Cardiac muscle cell (in vitro differentiated cells and primary cell): ENCODE results near the gene CNNM1. TPM values are rescaled to one million over a fixed set of nuclear protein-coding genes. Genes with fewer than 3 reads are reported as not detected.

Experiments
- DNase-seq, 2 donors: peaks; one replicate each; pipeline versions ENCODE4 v3.0.0 to v3.0.0-alpha.2; 2010 to 2017; ENCODE audit warnings: low read depth in 1 of 2, low spot score in 1 of 2
- H3K27ac ChIP-seq: fragments of 200-600 bp; sonication (generic); 2 replicates; pipeline ENCODE4 v1.5.1; 2016
- H3K27me3 ChIP-seq: fragments of 200-600 bp; sonication (generic); 2 replicates; pipeline ENCODE4 v1.6.0; 2016; ENCODE audit warnings: control low read depth
- H3K36me3 ChIP-seq: fragments of 200-600 bp; sonication (generic); 2 replicates; pipeline ENCODE4 v1.5.1; 2016; ENCODE audit warnings: control low read depth
- H3K4me1 ChIP-seq: fragments of 200-600 bp; sonication (generic); 2 replicates; pipeline ENCODE4 v1.8.1; 2017; ENCODE audit warnings: low read depth, mild to moderate bottlenecking, mixed run types
- H3K4me3 ChIP-seq: fragments of 200-600 bp; sonication (generic); 2 replicates; pipeline ENCODE4 v1.5.1; 2016; ENCODE audit warnings: mild to moderate bottlenecking
- H3K9me3 ChIP-seq: fragments of 200-600 bp; sonication (generic); 2 replicates; pipeline ENCODE4 v1.5.1; 2017; ENCODE audit warnings: low read depth, mild to moderate bottlenecking, control low read depth
- polyA plus RNA-seq: library from polyadenylated mRNA; unstranded; fragments of >200 nt; fragmentation: Nextera tagmentation; extraction: Ambion mirVana; gene quantifications from 2 replicates; pipeline ENCODE4 v1.2.1, GENCODE V29; 2016
- total RNA-seq: library from RNA; depleted of rRNA; stranded (reverse); fragments of >200 nt; gene quantifications from 2 replicates; pipeline ENCODE4 v1.2.3, GENCODE V29; 2016
- TF ChIP-seq, protein P1 (sequence below): IDR thresholded peaks from 2 replicates; pipeline ENCODE4 v1.5.1; 2012; ENCODE audit warnings: low read depth, mild to moderate bottlenecking, low read length

CNNM1 gene
- total and polyA plus RNA-seq, 2 experiments from 2014 or later: 1.7 to 2.8 TPM

DNA sequence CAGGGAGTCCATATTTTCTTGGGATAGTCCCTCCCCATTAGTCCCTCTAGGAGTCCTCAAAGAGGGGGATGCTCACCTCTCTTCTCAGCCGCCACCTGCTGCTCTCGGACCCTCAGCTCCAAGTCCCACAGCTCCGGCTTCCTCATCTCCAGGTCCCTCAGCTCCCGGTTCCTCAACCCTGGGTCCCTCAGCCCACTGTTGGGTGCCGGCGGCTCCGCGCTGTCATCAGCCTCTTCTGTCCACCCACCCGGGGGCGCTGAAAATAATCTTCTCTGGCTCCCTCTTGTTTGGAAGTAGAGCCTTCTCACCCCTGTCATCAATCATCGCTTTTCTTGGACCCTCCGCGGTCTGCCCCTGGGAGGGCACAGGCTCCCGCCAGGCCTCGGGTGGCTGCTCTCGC lies 13.3 kb upstream of the CNNM1 start:
- H3K27ac ChIP-seq: no peak overlapping the region
- DNase-seq: no peak

DNA sequence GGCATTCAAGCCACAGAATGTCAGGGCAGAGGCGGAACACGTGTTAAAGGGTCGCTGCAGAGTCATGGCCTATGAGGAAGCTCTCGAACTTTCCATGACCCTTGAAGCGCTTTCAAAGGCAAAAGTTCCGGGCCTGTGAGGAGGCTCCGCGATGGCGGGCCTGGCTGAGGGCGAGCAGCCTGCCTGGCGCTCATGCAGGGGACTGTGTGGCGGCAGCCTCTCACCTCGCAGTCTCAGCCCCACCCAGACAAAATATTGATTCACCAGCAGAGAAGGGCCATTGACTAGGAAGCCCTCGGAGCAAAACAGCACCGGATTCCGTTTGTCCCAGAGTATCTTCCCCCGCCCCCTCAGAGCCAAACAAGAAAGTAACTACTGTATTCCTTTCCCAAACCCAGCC lies 12.8 kb upstream of the CNNM1 start:
- no peak overlapping the region for H3K27ac ChIP-seq
- TF ChIP-seq, protein P1, sequence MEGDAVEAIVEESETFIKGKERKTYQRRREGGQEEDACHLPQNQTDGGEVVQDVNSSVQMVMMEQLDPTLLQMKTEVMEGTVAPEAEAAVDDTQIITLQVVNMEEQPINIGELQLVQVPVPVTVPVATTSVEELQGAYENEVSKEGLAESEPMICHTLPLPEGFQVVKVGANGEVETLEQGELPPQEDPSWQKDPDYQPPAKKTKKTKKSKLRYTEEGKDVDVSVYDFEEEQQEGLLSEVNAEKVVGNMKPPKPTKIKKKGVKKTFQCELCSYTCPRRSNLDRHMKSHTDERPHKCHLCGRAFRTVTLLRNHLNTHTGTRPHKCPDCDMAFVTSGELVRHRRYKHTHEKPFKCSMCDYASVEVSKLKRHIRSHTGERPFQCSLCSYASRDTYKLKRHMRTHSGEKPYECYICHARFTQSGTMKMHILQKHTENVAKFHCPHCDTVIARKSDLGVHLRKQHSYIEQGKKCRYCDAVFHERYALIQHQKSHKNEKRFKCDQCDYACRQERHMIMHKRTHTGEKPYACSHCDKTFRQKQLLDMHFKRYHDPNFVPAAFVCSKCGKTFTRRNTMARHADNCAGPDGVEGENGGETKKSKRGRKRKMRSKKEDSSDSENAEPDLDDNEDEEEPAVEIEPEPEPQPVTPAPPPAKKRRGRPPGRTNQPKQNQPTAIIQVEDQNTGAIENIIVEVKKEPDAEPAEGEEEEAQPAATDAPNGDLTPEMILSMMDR: no peak
- H3K9me3 ChIP-seq: no peaks in the 10 kb centered on the region
- H3K4me1 ChIP-seq: no peaks in the 10 kb centered on the region
- H3K27me3 ChIP-seq: no peaks in the 10 kb centered on the region
- H3K36me3 ChIP-seq: no peaks in the 10 kb centered on the region
- no peak for DNase-seq
- H3K4me3 ChIP-seq: no peak overlapping the region

More for the DNA sequence above, 13.3 kb upstream of the CNNM1 start:
- Histone ChIP-seq H3K4me1 (no peaks in the 10 kb centered on the region), H3K9me3 (no peaks in the 10 kb centered on the region), H3K4me3 (no peak overlapping the region), H3K27me3 (no peaks in the 10 kb centered on the region), H3K36me3 (no peaks in the 10 kb centered on the region)
- TF ChIP-seq, protein P1: no peak

DNA sequence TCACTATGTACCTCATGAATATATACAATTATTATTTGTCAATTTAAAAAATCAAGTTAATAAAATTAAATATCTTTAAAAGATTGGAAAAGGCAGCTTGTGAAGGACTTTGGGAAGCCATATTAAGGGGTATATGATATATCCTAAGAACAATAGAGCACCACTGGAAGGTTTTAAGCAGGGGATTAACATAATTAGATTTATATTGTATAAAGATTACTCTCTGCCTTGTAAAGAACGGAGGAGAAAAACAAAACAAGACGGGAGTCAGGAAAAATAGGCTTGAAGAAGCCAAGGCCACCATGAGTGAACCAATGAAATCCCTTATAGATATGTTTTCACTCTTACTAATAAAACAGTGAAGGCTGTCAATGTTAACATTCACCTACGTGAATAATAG lies 11.1 kb upstream of the CNNM1 start:
- TF ChIP-seq, protein P1: no peak
- H3K27ac ChIP-seq: no peak overlapping the region
- H3K4me1 ChIP-seq: no peaks in the 10 kb centered on the region
- DNase-seq: no peak
- H3K36me3 ChIP-seq: no peaks in the 10 kb centered on the region
- no peak overlapping the region for H3K4me3 ChIP-seq
- H3K9me3 ChIP-seq: no peaks in the 10 kb centered on the region
- H3K27me3 ChIP-seq: peaks cover 7% of the 10 kb centered on the region

DNA sequence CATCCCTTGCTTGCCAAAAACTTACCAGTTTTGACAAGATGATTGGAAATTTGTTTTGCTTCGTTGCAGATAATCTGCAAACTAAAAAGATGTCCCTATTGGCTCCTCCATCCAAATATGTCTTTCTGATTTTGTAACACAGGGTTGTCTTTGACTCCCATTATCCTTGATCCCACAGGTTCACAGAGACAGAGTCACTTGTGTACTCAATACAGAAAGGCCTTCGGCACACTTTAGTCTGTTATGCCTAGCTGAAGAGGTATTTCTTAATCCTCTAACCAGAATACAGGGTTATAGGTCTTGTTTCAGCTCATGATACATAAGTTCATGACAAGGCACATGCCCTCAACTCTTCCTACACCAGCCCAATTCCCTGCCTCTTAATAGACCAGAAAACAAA lies 10.7 kb upstream of the CNNM1 start:
- Histone ChIP-seq H3K9me3 (no peaks in the 10 kb centered on the region), H3K4me3 (no peak overlapping the region), H3K4me1 (no peaks in the 10 kb centered on the region), H3K27me3 (peaks cover 7% of the 10 kb centered on the region), H3K36me3 (no peaks in the 10 kb centered on the region), H3K27ac (no peak overlapping the region)
- no peak for DNase-seq
- TF ChIP-seq, protein P1: no peak

DNA sequence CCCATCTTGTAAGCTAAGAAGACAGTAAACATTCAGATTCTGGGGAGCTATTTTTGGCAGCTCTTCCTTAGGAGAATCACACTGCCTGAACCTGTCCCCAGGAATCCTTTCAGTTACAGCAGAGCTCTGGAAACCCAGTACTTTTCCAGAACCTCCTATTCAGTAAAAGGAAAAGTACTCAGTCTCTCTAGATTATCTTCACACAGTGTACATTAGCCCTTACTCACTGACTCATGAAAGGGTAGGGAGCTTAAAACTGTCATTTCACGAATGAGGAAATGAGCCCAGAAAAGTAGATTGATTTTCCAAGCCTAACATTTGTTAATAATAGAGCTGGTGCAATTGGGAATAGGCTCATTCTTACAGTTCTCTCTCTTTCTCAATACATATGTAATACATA lies 3.9 kb upstream of the CNNM1 start:
- TF ChIP-seq, protein P1: no peak

DNA sequence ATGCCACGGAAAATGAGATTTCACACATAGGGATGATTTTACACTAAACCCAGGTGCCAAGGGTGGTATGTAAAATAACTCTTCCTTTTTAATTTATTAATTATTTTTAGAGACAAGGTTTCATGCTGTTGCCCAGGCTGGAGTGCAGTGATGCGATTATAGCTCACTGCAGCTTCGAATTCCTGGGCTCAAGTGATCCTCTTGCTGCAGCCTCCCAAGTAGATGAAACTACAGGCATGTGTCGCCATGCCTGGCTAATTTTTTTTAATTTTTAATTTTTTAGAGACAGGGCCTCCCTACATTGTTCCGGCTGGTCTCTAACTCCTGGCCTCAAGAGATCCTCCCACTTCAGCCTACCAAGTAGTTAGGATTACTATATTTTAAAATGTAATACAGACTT lies 2.3 kb upstream of the CNNM1 start:
- no peaks in the 10 kb centered on the region for H3K9me3 ChIP-seq
- H3K27me3 ChIP-seq: peaks cover 49% of the 10 kb centered on the region
- no peak overlapping the region for H3K4me3 ChIP-seq
- TF ChIP-seq, protein P1: no peak
- H3K4me1 ChIP-seq: no peaks in the 10 kb centered on the region
- no peak overlapping the region for H3K27ac ChIP-seq
- no peak for DNase-seq
- no peaks in the 10 kb centered on the region for H3K36me3 ChIP-seq

More for the DNA sequence above, 3.9 kb upstream of the CNNM1 start:
- Histone ChIP-seq H3K36me3 (no peaks in the 10 kb centered on the region), H3K4me1 (no peaks in the 10 kb centered on the region), H3K4me3 (no peak overlapping the region), H3K27ac (no peak overlapping the region), H3K9me3 (no peaks in the 10 kb centered on the region), H3K27me3 (peaks cover 34% of the 10 kb centered on the region)
- DNase-seq: no peak
